SK-N-SH (cell line): ENCODE data around the gene AGTR1. TPM values are rescaled to one million over a fixed set of nuclear protein-coding genes. Genes with fewer than 3 reads are reported as not detected.

Experiments used
- CTCF ChIA-PET: fragments of 300-600, 350-600 bp; formaldehyde crosslinking; extraction: SDS; loops from one replicate; lab custom pipeline; 2021; lab: Yijun Ruan, JAX
- POLR2A ChIA-PET: fragments of 350-600 bp; sonication (Branson Sonifier 250); formaldehyde crosslinking; extraction: SDS; loops from one replicate; lab custom pipeline; 2020; ENCODE audit warnings: antibody characterized with exemption, inconsistent platforms; lab: Yijun Ruan, JAX
- DNase-seq: peaks from one replicate; pipeline ENCODE4 v3.0.0; 2012
- H2AFZ ChIP-seq: fragments of 200-600 bp; sonication (generic); 2 replicates; pipeline ENCODE4 v1.8.1; 2016; ENCODE audit warnings: antibody characterized with exemption, mild to moderate bottlenecking, low read depth
- H3F3A ChIP-seq: fragments of 200-600 bp; sonication (generic); replicated peaks from 2 replicates; pipeline ENCODE3; 2016; ENCODE audit warnings: antibody characterized with exemption, mild to moderate bottlenecking; ENCODE audit not compliant: insufficient read depth
- H3K27ac ChIP-seq, 2 experiments: fragments of 200-500 bp in 1 of 2; fragments of 200-600 bp in 1 of 2; sonication (Bioruptor generic) in 1 of 2; sonication (generic), shearing (Covaris generic) in 1 of 2; 2 replicates each; pipeline versions ENCODE4 v1.5.1 to v1.6.1; 2014 to 2016; ENCODE audit warnings: low read depth in 2 of 2, inconsistent platforms in 1 of 2, low read length in 1 of 2, mild to moderate bottlenecking in 1 of 2, mixed read lengths in 1 of 2
- H3K27me3 ChIP-seq: fragments of 200-600 bp; sonication (generic), shearing (Covaris generic); 2 replicates; pipeline ENCODE4 v1.6.1; 2016; ENCODE audit warnings: mixed run types; ENCODE audit not compliant: insufficient read depth
- H3K36me3 ChIP-seq, 2 experiments: fragments of 200-500 bp in 1 of 2; fragments of 200-600 bp in 1 of 2; sonication (Bioruptor generic) in 1 of 2; sonication (generic) in 1 of 2; replicated peaks in 1 of 2; 2 replicates each; pipeline versions ENCODE3 to v1.5.1; 2014 to 2016; ENCODE audit warnings: low read length in 1 of 2, mild to moderate bottlenecking in 1 of 2; ENCODE audit not compliant: insufficient read depth in 2 of 2, control insufficient read depth in 1 of 2
- H3K4me1 ChIP-seq, 2 experiments: fragments of 200-500 bp in 1 of 2; fragments of 200-600 bp in 1 of 2; sonication (Bioruptor generic) in 1 of 2; sonication (generic), shearing (Covaris generic) in 1 of 2; 2 replicates each; pipeline versions ENCODE4 v1.5.1 to v1.6.1; 2014 to 2016; ENCODE audit warnings: low read depth in 1 of 2, low read length in 1 of 2, mixed run types in 1 of 2; ENCODE audit not compliant: insufficient read depth in 2 of 2, control insufficient read depth in 1 of 2
- H3K4me2 ChIP-seq: fragments of 200-600 bp; sonication (generic), shearing (Covaris generic); 2 replicates; pipeline ENCODE4 v1.6.1; 2017; ENCODE audit warnings: mixed run types
- H3K4me3 ChIP-seq, 2 experiments: fragments of 200-500 bp in 1 of 2; fragments of 200-600 bp in 1 of 2; sonication (Bioruptor generic) in 1 of 2; sonication (generic), shearing (Covaris generic) in 1 of 2; 2 replicates each; pipeline versions ENCODE4 v1.5.1 to v1.8.1; 2014 to 2016; ENCODE audit warnings: low read depth in 2 of 2, inconsistent platforms in 1 of 2, low read length in 1 of 2, mild to moderate bottlenecking in 1 of 2, mixed read lengths in 1 of 2, moderate library complexity in 1 of 2
- H3K79me2 ChIP-seq: fragments of 200-600 bp; sonication (generic); 2 replicates; pipeline ENCODE4 v1.8.1; 2017; ENCODE audit warnings: mild to moderate bottlenecking; ENCODE audit not compliant: insufficient read depth
- H3K9ac ChIP-seq: fragments of 200-600 bp; sonication (generic); 2 replicates; pipeline ENCODE4 v1.6.1; 2017; ENCODE audit warnings: mixed run types
- H3K9me2 ChIP-seq: fragments of 200-600 bp; sonication (generic); 2 replicates; pipeline ENCODE4 v1.6.1; 2017; ENCODE audit warnings: mixed run types
- H3K9me3 ChIP-seq: fragments of 200-600 bp; sonication (generic); 2 replicates; pipeline ENCODE4 v1.6.1; 2017; ENCODE audit warnings: mixed run types, mild to moderate bottlenecking, moderate library complexity
- H4K20me1 ChIP-seq: fragments of 200-600 bp; sonication (generic); 2 replicates; pipeline ENCODE4 v1.6.1; 2017; ENCODE audit warnings: mild to moderate bottlenecking, mixed run types; ENCODE audit not compliant: insufficient read depth
- CHD2 ChIP-seq: fragments of 150-350 bp; IDR thresholded peaks from 2 replicates; pipeline ENCODE4 v1.6.1; 2018; ENCODE audit warnings: low read length; ENCODE audit not compliant: partially characterized antibody
- CTCF ChIP-seq: fragments of 200-600 bp; sonication (generic); IDR thresholded peaks from 2 replicates; pipeline ENCODE4 v1.6.1; 2017; ENCODE audit warnings: antibody characterized with exemption, mild to moderate bottlenecking, moderate library complexity
- ELF1 ChIP-seq: IDR thresholded peaks from 2 replicates; pipeline ENCODE4 v1.4.0; 2012
- EP300 ChIP-seq, 2 experiments: IDR thresholded peaks; 2 replicates each; pipeline versions ENCODE4 v1.4.0 to v1.6.1; 2012; ENCODE audit warnings: borderline replicate concordance in 1 of 2, low read depth in 1 of 2, low read length in 1 of 2
- GATA2 ChIP-seq: sonication (generic); formaldehyde crosslinking; IDR thresholded peaks from 2 replicates; pipeline ENCODE4 v1.5.0; 2020; ENCODE audit warnings: mild to moderate bottlenecking, missing genetic modification reagents
- MEF2A ChIP-seq: IDR thresholded peaks from 2 replicates; pipeline ENCODE4 v1.4.0; 2012; ENCODE audit warnings: low read depth, borderline replicate concordance
- PBX3 ChIP-seq: IDR thresholded peaks from 2 replicates; pipeline ENCODE4; 2012
- RAD21 ChIP-seq: IDR thresholded peaks from 2 replicates; pipeline ENCODE4 v1.6.1; 2012; ENCODE audit warnings: mild to moderate bottlenecking, low read length
- RFX5 ChIP-seq: IDR thresholded peaks from 2 replicates; pipeline ENCODE4 v1.6.1; 2012; ENCODE audit warnings: mild to moderate bottlenecking, improper control_type of control experiment, low read length
- RXRA ChIP-seq: IDR thresholded peaks from 2 replicates; pipeline ENCODE4 v1.4.0; 2012; ENCODE audit warnings: low read depth, mild to moderate bottlenecking, borderline replicate concordance
- SMC3 ChIP-seq: IDR thresholded peaks from 2 replicates; pipeline ENCODE4 v1.6.1; 2012; ENCODE audit warnings: low read depth, low read length, improper control_type of control experiment
- USF2 ChIP-seq: fragments of 150-350 bp; IDR thresholded peaks from 2 replicates; pipeline ENCODE4 v1.6.1; 2017; ENCODE audit warnings: antibody characterized with exemption, low read length, low read depth, borderline replicate concordance
- WGBS: methylation state at CpG from one replicate; pipeline ENCODE4 v1.1.6; 2017; ENCODE audit warnings: low lambda C conversion rate; 5-methylcytosine and 5-hydroxymethylcytosine counted together
- polyA plus RNA-seq, 3 experiments: library from polyadenylated mRNA; depleted of rRNA; stranded (reverse); fragments of >200 nt; gene quantifications; 2 replicates each; pipeline ENCODE4 v1.2.3, GENCODE V29; 2012

AGTR1 gene
- polyA plus RNA-seq, 1 of the 3 experiments (the other 2 are of a cell fraction) = 0.15 TPM

- H3K4me3 ChIP-seq = no peak overlapping the region
- H3K9me3 ChIP-seq = no peaks in the 10 kb centered on the region
- H3K9me2 ChIP-seq = no peaks in the 10 kb centered on the region
- peak; percentile 80 for TF ChIP-seq RAD21
- no peak for TF ChIP-seq CHD2
- no peak for TF ChIP-seq EP300 (IDR thresholded peaks at IDR 0.05; ENCODE audit: borderline replicate concordance in 1 of 2, low read depth in 1 of 2, low read length in 1 of 2)
- TF ChIP-seq RXRA = no peak
- TF ChIP-seq CTCF = peak; percentile 70
- peak; percentile 51 for TF ChIP-seq SMC3
- TF ChIP-seq RFX5 = no peak
- no peak overlapping the region for H2AFZ ChIP-seq
- no peak for DNase-seq
- H3F3A ChIP-seq = no peaks in the 10 kb centered on the region
- ChIA-PET CTCF (interaction anchor here (0.5 to 9.3 kb wide), 30 partner anchors 9 to 1903 kb away, joined by 3 to 99 read pairs (median 3); no protein-coding TSS in a partner anchor), POLR2A (no interaction called here)
- no peak overlapping the region for H3K4me2 ChIP-seq
- no peaks in the 10 kb centered on the region for H4K20me1 ChIP-seq
- H3K36me3 ChIP-seq = no peaks in the 10 kb centered on the region
- no peaks in the 10 kb centered on the region for H3K79me2 ChIP-seq
- no peaks in the 10 kb centered on the region for H3K27me3 ChIP-seq
- H3K9ac ChIP-seq = no peak overlapping the region
- WGBS = 74% methylated on average over 7 of the region's 7 CpGs
- H3K27ac ChIP-seq = no peak overlapping the region
- H3K4me1 ChIP-seq = peaks cover 0 to 3% of the 10 kb centered on the region in 2 experiments; a peak in 2 of 4 replicates
These were observed 21.5 kb downstream of the AGTR1 start for GRCh38 chr3:148718982-148719862.

- CTCF ChIA-PET = interaction anchor here (0.7 to 9.3 kb wide), 4 partner anchors 9 to 340 kb away, joined by 3 to 99 read pairs (median 48); no protein-coding TSS in a partner anchor
- 78% methylated on average over 2 of the region's 2 CpGs for WGBS
These were observed 23.2 kb downstream of the AGTR1 start for GRCh38 chr3:148720873-148721272.

More at GRCh38 chr3:148720873-148721272, 23.2 kb downstream of the AGTR1 start:
- H3K4me2 ChIP-seq = no peak overlapping the region
- no peak overlapping the region for H3K4me3 ChIP-seq
- no peak for TF ChIP-seq MEF2A
- TF ChIP-seq GATA2 = no peak
- no peak for TF ChIP-seq ELF1
- TF ChIP-seq PBX3 = no peak
- no peak for TF ChIP-seq USF2
- H3K27ac ChIP-seq = no peak overlapping the region
- H3K9me3 ChIP-seq = no peaks in the 10 kb centered on the region
- no peaks in the 10 kb centered on the region for H3K36me3 ChIP-seq
- H3F3A ChIP-seq = no peaks in the 10 kb centered on the region
- no peaks in the 10 kb centered on the region for H3K9me2 ChIP-seq
- no peak for DNase-seq
- POLR2A ChIA-PET = no interaction called here
- H3K79me2 ChIP-seq = no peaks in the 10 kb centered on the region
- no peaks in the 10 kb centered on the region for H4K20me1 ChIP-seq
- no peak overlapping the region for H3K9ac ChIP-seq
- H3K27me3 ChIP-seq = no peaks in the 10 kb centered on the region
- H3K4me1 ChIP-seq = no peaks in the 10 kb centered on the region; a peak in 1 of 4 replicates
- H2AFZ ChIP-seq = no peak overlapping the region
